Cerebellar cortex (tissue), 1 donor: ENCODE data around the gene WWTR1.
A peak's percentile ranks its signal among the peaks of the same experiment; 100 is the strongest.

Source experiments
- DNase-seq: peaks from one replicate; pipeline ENCODE4 v3.0.0-alpha.2; 2015; ENCODE audit warnings: low spot score

The WWTR1 gene

GRCh38 chr3:149592758-149593240 is 65.0 kb downstream of the WWTR1 start:
- no peak for DNase-seq

GRCh38 chr3:149590691-149591441 is 67.0 kb downstream of the WWTR1 start:
- DNase-seq = no peak

- no peak for DNase-seq
Measured at GRCh38 chr3:149589332-149589731, 68.5 kb downstream of the WWTR1 start.

GRCh38 chr3:149588909-149589308 is 68.9 kb downstream of the WWTR1 start:
- no peak for DNase-seq

- DNase-seq = no peak
Measured at GRCh38 chr3:149587383-149587782, 70.4 kb downstream of the WWTR1 start.

GRCh38 chr3:149586871-149587270 is 71.0 kb downstream of the WWTR1 start:
- DNase-seq = no peak

- DNase-seq = no peak
Measured at GRCh38 chr3:149585401-149585726, 72.5 kb downstream of the WWTR1 start.

- no peak for DNase-seq
Measured at GRCh38 chr3:149583921-149584635, 73.7 kb downstream of the WWTR1 start.

GRCh38 chr3:149582395-149582794 is 75.4 kb downstream of the WWTR1 start:
- DNase-seq = no peak

GRCh38 chr3:149581681-149582370 is 76.0 kb downstream of the WWTR1 start:
- no peak for DNase-seq

GRCh38 chr3:149581248-149581647 is 76.6 kb downstream of the WWTR1 start:
- no peak for DNase-seq

- DNase-seq = peak; percentile 73
Measured at GRCh38 chr3:149579838-149580542, 77.8 kb downstream of the WWTR1 start.

- DNase-seq = no peak
Measured at GRCh38 chr3:149579161-149579560, 78.7 kb downstream of the WWTR1 start.

- DNase-seq = no peak
Measured at GRCh38 chr3:149577801-149578200, 80.0 kb downstream of the WWTR1 start.

GRCh38 chr3:149575961-149576564 is 81.8 kb downstream of the WWTR1 start:
- DNase-seq = no peak

- no peak for DNase-seq
Measured at GRCh38 chr3:149575213-149575960, 82.4 kb downstream of the WWTR1 start.

- no peak for DNase-seq
Measured at GRCh38 chr3:149572796-149573414, 84.9 kb downstream of the WWTR1 start.

GRCh38 chr3:149571381-149571780 is 86.4 kb downstream of the WWTR1 start:
- DNase-seq = no peak

GRCh38 chr3:149570016-149570415 is 87.8 kb downstream of the WWTR1 start:
- DNase-seq = no peak

GRCh38 chr3:149567381-149567780 is 90.4 kb downstream of the WWTR1 start:
- no peak for DNase-seq
